Ascending aorta (tissue), 2 donors: ENCODE data around the gene ITM2C. TPM values are rescaled to one million over a fixed set of nuclear protein-coding genes. Genes with fewer than 3 reads are reported as not detected.

ENCODE experiments used
- DNase-seq, 2 donors: peaks; one replicate each; pipeline ENCODE4 v3.0.0-alpha.2; 2019; ENCODE audit warnings: low spot score in 2 of 2
- H3K27ac ChIP-seq, 2 donors: fragments of 200-600 bp; sonication (generic); one replicate each; pipeline ENCODE4 v1.5.1; 2016 to 2017; ENCODE audit warnings: mild to moderate bottlenecking in 1 of 2
- H3K27me3 ChIP-seq: fragments of 200-600 bp; sonication (generic); one replicate; pipeline ENCODE4 v1.5.1; 2017
- H3K36me3 ChIP-seq, 2 donors: fragments of 200-600 bp; sonication (generic); one replicate each; pipeline ENCODE4 v1.5.1; 2016
- H3K4me1 ChIP-seq, 2 donors: fragments of 200-600 bp; sonication (generic); one replicate each; pipeline ENCODE4 v1.5.1; 2016 to 2017; ENCODE audit warnings: mild to moderate bottlenecking in 1 of 2
- H3K4me3 ChIP-seq, 2 donors: fragments of 200-600 bp; sonication (generic); one replicate each; pipeline ENCODE4 v1.5.1; 2016 to 2017; ENCODE audit warnings: mild to moderate bottlenecking in 1 of 2
- H3K9me3 ChIP-seq, 2 donors: fragments of 200-600 bp; sonication (generic); one replicate each; pipeline ENCODE4 v1.5.1; 2016
- intact Hi-C: fragments of 100-400 bp; cut with DNase I; formaldehyde crosslinking; loops from one replicate; pipeline ENCODE4 v1.15.1; 2023
- total RNA-seq: library from RNA; depleted of rRNA; stranded (reverse); fragments of >200 nt; gene quantifications from one replicate; pipeline ENCODE4 v1.1.0, GENCODE V29; 2016
- TF ChIP-seq, protein P1 (sequence below), 3 experiments: fragments of 200-600 bp in 2 of 3; fragments of 450-650 bp in 1 of 3; sonication (generic) in 2 of 3; IDR thresholded peaks; one replicate each; pipeline ENCODE4 v1.5.1; 2016 to 2019; ENCODE audit warnings: antibody characterized with exemption in 3 of 3, mild to moderate bottlenecking in 1 of 3, moderate library complexity in 1 of 3

The ITM2C gene
- total RNA-seq, 1 donor from 2014 or later: 84.9 TPM

DNA sequence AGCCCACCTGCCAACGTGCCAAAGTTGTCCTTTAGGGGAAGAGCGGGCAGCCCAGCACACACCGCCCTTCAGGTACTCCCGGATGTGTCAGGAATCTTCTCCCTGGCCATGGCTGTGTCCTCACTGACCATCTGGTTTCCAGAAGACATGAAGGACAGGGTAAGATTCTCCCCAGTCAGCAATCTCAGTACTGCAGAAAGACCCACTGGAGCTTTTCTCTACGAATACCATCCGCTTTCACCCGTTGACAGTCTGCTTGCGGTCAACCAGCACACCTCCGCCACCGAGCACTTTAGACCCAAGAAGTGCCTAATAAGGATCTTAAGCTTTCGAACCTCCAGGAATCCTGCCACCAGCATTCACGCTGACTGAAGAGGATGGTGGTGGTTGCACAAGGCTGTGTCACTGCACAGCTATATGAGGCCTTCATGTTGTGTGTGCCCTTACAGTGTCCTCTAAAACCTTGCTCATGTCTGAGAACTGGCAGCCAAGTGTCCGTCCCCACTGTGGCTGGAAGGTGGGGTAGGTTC lies 42.7 kb upstream of the ITM2C start:
- intact Hi-C loops: no loop called here
- Histone ChIP-seq H3K27me3 (no peaks in the 10 kb centered on the region), H3K27ac (no peak overlapping the region), H3K4me1 (peaks cover 0 to 5% of the 10 kb centered on the region in 2 donors), H3K36me3 (peaks cover 18 to 19% of the 10 kb centered on the region in 2 donors), H3K4me3 (no peak overlapping the region), H3K9me3 (no peaks in the 10 kb centered on the region)
- TF ChIP-seq, protein P1, sequence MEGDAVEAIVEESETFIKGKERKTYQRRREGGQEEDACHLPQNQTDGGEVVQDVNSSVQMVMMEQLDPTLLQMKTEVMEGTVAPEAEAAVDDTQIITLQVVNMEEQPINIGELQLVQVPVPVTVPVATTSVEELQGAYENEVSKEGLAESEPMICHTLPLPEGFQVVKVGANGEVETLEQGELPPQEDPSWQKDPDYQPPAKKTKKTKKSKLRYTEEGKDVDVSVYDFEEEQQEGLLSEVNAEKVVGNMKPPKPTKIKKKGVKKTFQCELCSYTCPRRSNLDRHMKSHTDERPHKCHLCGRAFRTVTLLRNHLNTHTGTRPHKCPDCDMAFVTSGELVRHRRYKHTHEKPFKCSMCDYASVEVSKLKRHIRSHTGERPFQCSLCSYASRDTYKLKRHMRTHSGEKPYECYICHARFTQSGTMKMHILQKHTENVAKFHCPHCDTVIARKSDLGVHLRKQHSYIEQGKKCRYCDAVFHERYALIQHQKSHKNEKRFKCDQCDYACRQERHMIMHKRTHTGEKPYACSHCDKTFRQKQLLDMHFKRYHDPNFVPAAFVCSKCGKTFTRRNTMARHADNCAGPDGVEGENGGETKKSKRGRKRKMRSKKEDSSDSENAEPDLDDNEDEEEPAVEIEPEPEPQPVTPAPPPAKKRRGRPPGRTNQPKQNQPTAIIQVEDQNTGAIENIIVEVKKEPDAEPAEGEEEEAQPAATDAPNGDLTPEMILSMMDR (IDR thresholded peaks at IDR 0.05): no peak
- DNase-seq: no peak

DNA sequence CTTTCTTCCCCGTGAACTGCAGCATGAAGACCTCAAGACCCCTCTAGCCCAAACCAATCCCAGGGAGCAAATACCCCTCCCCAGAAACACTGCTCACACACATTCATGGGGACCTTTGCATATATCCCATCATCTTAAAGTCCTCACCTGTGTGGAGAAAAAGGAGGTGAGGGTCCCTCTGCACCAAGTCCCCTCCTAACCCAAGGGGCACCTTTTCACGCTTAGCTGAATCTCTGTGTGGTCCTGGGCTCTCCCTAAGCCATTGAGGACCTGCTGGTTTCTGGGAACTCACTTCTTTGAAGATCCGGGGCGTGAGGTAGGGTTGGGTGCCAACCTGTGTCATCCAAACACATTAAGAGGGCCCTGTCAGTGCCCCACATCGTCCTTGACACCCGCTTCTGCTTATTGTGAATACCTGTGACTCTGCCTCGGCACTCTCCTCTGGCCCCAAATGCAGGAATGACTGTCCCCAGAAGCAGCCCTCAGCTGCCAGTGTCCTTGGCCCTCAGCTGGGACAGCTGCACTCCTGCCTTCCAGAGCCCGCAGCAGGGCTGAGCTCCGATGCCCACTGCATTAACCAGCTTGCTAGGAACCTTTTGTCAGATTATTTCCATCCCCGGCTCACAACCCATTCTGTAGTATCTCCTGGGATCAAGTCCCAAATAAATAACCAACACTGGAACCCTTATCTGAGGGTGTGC lies 41.3 kb upstream of the ITM2C start:
- Histone ChIP-seq H3K4me1 (peaks cover 4 to 10% of the 10 kb centered on the region in 2 donors), H3K36me3 (peaks cover 7 to 12% of the 10 kb centered on the region in 2 donors), H3K27me3 (no peaks in the 10 kb centered on the region), H3K27ac (no peak overlapping the region), H3K9me3 (no peaks in the 10 kb centered on the region), H3K4me3 (no peak overlapping the region)
- intact Hi-C loops: no loop called here
- TF ChIP-seq, protein P1 (IDR thresholded peaks at IDR 0.05): no peak
- DNase-seq: no peak

DNA sequence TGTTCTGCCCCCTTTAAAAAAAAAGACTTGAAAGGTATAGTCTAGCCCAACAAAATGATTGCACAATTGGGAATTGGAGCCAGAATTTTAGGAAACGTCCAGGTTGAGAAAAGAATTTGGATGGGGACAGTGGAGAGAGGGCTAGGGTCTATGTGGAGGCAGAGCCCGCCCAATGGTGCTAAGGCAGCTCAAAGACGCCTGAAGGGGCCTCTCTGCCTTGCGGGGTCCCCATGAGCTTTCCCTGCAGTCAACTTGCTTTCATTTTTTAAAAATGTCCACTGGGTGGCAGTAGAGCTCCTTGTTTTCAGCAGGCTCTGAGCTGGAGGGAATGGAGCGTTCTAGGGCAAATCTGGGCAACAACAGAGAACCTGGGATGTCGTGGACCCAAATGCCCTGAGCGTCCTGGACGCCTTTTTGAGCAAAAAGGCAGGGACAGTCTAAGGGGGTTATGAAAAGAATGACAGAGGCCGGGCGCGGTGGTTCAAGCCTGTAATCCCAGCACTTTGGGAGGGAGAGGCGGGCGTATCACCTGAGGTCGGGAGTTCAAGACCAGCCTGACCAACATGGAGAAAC lies 40.2 kb upstream of the ITM2C start:
- H3K27me3 ChIP-seq: no peaks in the 10 kb centered on the region
- H3K4me1 ChIP-seq: peaks cover 4 to 12% of the 10 kb centered on the region in 2 donors
- H3K9me3 ChIP-seq: no peaks in the 10 kb centered on the region
- no peak overlapping the region for H3K27ac ChIP-seq
- H3K4me3 ChIP-seq: peak overlapping the region; percentile 46 to 58
- TF ChIP-seq, protein P1 (IDR thresholded peaks at IDR 0.05): peak; percentile 72 to 80 (median 73)
- H3K36me3 ChIP-seq: peaks cover 0 to 4% of the 10 kb centered on the region in 2 donors
- intact Hi-C loops: loop anchor here (1.0 kb wide), 2 partner anchors 163 to 229 kb away; no protein-coding TSS in a partner anchor
- peak in 1 of 2 donors; percentile 72 for DNase-seq

DNA sequence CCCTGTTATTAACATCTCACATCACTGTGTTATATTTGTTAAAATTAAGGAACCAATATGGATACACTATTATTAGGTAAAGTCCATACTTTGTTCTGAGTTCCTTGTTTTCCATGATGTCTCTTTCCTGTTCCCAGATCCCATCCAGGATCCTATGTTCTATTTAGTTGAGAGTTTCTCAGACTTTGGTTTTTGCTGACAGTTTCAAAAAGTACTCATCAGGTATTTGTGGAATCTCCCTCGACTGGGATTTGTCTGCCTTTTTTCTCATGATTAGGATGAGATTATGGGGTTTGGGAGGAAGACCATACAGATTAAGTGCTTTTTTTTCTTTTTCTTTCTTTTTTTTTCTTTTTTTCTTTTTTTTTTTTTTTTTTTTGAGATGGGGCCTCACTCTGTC lies 39.4 kb upstream of the ITM2C start:
- Histone ChIP-seq H3K4me3 (no peak overlapping the region), H3K27me3 (no peaks in the 10 kb centered on the region), H3K4me1 (peaks cover 4 to 12% of the 10 kb centered on the region in 2 donors), H3K9me3 (no peaks in the 10 kb centered on the region), H3K27ac (no peak overlapping the region), H3K36me3 (peaks cover 0 to 4% of the 10 kb centered on the region in 2 donors)
- no peak for DNase-seq
- intact Hi-C loops: no loop called here
- TF ChIP-seq, protein P1 (IDR thresholded peaks at IDR 0.05): no peak

DNA sequence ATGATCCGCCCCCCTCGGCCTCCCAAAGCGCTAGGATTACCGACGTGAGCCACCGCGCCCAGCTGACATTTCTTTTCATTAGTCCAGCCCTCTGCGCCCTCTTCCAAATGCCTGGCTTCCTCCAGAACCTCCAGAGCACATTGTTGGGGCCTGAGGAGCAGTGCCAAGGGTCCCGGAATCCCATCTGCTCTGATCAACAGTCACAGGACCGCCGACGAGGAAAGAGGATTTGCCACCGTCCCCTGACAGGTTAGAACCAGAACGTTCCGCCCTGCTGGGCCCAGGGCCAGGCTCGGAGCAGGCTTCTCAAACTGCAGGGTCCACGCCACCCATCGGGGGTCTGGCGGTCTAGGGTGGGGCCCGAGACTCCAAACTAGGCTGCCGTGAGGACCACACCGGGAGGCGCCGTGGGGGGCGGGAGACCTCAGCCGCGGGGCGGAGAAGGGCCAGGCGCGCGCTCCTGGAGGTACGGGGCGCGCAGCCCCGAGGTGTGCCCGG lies 36.9 kb upstream of the ITM2C start:
- no peaks in the 10 kb centered on the region for H3K27me3 ChIP-seq
- no peaks in the 10 kb centered on the region for H3K36me3 ChIP-seq
- no peak overlapping the region for H3K27ac ChIP-seq
- no peaks in the 10 kb centered on the region for H3K9me3 ChIP-seq
- TF ChIP-seq, protein P1 (IDR thresholded peaks at IDR 0.05): no peak
- DNase-seq: no peak
- peaks cover 4 to 12% of the 10 kb centered on the region in 2 donors for H3K4me1 ChIP-seq
- H3K4me3 ChIP-seq: peak overlapping the region; percentile 44 to 60
- intact Hi-C loops: no loop called here
